CD4-positive, alpha-beta T cell treated with Interleukin-6 for 4 hours (primary cell): ENCODE measurements around the gene TNS4.

ENCODE experiments used
- DNase-seq: peaks from one replicate; pipeline ENCODE4 v3.0.0-alpha.2; 2020; ENCODE audit warnings: mixed read lengths

Gene TNS4

DNA sequence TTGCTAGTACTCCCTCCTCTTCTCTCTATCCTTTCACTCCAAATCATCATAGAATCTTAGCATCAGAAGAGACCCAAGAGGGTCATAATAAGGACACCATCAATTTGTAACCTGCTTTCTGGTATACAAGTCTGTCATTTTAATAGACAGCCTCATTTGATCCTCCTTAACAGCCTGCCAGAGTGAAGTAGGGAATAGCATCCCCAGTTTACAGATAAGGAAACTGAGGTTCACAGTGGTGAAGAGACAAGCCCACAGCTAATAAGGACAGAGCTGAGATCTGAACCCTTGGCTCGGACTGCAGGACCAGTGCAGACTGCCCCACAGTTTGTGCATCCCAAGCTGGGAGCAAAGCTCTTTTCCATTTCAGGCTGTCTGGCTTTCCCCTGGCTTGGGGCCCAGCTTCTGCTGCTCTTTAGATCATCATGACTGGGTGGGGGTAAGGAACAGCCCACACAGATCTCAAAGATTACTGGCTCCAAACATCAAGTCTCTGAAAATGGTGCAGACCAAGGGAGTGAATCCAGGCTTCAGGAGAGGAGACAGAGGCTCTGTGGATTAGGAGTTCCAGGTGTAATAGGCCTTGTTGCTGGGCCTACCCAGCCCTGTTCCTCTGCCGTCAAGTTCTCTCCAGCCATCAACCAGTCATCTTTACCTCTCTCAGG lies 68.4 kb downstream of the TNS4 start:
- DNase-seq, result no peak

DNA sequence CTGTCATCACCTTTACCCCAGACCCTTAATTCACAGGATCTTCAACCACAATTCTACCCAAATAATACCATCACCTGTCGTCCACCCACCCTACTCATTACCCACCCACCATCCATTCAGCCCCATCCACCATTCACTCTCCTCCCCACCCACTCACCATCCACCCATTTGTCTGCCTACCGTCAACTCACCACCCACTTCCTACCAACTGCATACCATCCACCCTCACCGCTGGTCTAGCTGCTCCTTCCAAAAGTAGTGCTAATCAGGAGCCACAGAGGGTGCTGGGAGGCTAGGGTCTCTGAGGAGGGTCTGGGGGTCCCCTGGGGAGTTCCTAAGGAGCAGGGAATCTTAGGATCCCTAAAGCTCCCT lies 70.2 kb downstream of the TNS4 start:
- no peak for DNase-seq

DNA sequence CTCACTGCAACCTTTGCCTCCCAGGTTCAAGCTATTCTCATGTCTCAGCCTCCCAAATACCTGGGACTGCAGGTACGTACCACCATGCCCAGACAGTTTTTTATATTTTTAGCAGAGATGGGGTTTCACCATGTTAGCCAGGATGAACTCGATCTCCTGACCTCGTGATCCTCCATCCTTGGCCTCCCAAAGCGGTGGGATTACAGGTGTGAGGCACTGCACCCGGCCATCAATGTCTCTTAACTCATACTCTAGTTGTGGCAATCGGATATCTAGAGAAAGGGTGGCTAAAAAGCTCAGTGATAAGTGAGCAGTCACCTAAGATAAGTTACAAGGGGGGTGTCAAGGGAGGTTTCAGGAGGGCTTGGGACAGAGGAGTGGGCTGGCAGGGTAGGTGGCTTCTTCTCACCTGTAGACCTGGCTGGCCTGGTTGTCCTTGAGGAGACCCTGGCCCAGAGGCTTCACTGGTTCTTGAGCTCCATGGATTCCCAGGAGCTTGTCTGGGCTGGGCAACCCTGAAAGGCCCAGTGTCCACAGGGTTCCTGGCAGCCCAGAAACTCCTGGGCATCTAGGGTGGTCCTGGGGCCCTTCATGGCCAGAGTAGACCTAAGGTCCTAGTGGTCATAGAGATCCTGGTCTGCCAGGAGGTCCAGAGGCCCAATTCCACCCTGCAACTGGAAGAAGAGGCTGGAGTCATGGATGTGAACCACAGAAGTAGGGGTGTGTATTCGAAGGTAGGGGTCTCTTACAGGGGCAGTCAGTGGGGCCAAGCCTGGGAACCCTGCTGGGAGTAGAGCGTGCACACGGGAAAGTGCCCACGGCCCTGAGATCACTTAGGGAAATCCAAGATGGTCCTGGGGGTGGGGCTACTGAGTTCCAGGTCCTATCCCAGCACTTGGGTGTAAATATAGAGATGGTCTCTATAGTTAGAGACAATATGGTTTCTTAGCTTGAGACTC lies 70.9 kb downstream of the TNS4 start:
- DNase-seq, result no peak

DNA sequence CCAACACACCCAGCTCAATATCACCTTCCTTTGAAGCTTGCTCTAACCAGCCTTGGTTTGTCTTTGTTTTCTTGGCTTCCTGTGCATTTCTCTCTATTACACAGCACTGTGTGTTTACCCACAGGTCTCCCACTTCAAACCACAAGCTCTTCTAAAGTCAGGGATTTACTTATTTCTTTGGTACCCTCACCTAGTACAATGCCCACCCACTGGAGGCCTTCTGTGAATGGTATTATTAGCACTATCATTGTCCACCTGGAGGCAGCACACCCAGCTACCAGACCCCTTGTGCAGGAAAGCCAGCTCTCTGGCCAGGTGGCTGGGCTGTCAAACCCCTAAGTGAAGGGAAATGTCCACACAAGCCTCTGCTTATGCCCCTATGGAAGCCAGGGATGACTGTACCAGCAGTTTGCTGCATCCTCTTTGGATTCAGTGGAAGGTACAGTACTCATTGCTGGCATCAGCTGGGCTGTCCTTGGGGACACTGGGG lies 74.4 kb downstream of the TNS4 start:
- DNase-seq, result peak; percentile 22
